Brain microvascular endothelial cell (primary cell): ENCODE data around the gene FXYD6.

ENCODE experiments used
- DNase-seq: peaks from one replicate; pipeline ENCODE4 v3.0.0-alpha.2; 2020
- H3K27ac ChIP-seq: fragments of 250-450 bp; sonication (Bioruptor Pico); 2 replicates; pipeline ENCODE4 v1.5.1; 2020; ENCODE audit warnings: mild to moderate bottlenecking, moderate library complexity
- H3K27me3 ChIP-seq: fragments of 250-450 bp; sonication (Bioruptor Pico); replicated peaks from 2 replicates; pipeline ENCODE4 v1.5.1; 2020; ENCODE audit warnings: mild to moderate bottlenecking
- H3K36me3 ChIP-seq: fragments of 250-450 bp; sonication (Bioruptor Pico); replicated peaks from 2 replicates; pipeline ENCODE4 v1.5.1; 2020; ENCODE audit warnings: mild to moderate bottlenecking
- H3K4me3 ChIP-seq: 2 replicates; pipeline ENCODE4 v1.5.1; 2011; ENCODE audit warnings: low read depth, mild to moderate bottlenecking, control low read depth, low read length, moderate library complexity
- in situ Hi-C: cut with HindIII; loops from 2 replicates; pipeline ENCODE4 v1.10.0; 2017; ENCODE audit warnings: low sequenced_read_pairs, low pct_ligation_motif_present
- TF ChIP-seq, protein P1 (sequence below): IDR thresholded peaks from 2 replicates; pipeline ENCODE4 v1.5.1; 2011; ENCODE audit warnings: low read depth, mild to moderate bottlenecking, moderate library complexity, low read length, control low read depth, inconsistent platforms; ENCODE audit errors: missing control alignments

The FXYD6 gene

DNA sequence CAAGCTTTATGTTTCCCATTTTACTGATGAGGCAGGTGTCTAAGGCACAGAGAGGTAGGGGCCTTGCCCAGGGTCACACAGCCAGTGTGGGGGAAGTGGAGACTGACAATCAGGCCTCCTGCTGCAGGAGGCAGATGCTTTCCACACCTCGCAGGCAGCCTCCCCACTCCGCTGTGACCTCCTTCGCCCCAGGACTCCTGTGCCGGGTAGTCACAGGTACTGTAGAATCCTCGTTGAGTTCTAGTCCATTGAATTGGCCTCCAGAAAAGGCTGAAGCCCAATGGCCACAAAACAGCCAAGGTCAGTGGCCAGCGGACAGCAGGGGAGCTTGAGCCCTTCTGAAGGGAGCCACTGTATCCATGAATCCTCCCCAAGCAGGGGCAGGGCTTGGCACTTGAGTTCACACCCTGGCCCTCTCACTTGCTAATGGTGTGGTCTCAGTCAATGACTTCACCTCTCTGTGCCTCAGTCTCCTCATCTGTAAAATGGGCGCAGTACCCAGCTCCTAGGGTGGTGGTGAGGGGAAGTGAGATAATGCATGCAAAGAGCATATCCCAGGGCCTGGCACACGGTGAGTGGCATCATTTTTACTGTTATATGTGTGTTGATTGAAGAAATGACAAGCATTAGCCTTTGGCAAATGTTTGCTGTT, 50.8 kb downstream of the FXYD6 start:
- TF ChIP-seq, protein P1, sequence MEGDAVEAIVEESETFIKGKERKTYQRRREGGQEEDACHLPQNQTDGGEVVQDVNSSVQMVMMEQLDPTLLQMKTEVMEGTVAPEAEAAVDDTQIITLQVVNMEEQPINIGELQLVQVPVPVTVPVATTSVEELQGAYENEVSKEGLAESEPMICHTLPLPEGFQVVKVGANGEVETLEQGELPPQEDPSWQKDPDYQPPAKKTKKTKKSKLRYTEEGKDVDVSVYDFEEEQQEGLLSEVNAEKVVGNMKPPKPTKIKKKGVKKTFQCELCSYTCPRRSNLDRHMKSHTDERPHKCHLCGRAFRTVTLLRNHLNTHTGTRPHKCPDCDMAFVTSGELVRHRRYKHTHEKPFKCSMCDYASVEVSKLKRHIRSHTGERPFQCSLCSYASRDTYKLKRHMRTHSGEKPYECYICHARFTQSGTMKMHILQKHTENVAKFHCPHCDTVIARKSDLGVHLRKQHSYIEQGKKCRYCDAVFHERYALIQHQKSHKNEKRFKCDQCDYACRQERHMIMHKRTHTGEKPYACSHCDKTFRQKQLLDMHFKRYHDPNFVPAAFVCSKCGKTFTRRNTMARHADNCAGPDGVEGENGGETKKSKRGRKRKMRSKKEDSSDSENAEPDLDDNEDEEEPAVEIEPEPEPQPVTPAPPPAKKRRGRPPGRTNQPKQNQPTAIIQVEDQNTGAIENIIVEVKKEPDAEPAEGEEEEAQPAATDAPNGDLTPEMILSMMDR = no peak
- in situ Hi-C loops = loop anchor here (25.0 kb wide), 1 partner anchor 112 kb away; the partner anchor contains the start of gene TMPRSS13
- H3K27ac ChIP-seq = no peak overlapping the region
- H3K27me3 ChIP-seq = no peaks in the 10 kb centered on the region
- H3K36me3 ChIP-seq = no peaks in the 10 kb centered on the region
- DNase-seq = no peak
- H3K4me3 ChIP-seq = no peak overlapping the region

DNA sequence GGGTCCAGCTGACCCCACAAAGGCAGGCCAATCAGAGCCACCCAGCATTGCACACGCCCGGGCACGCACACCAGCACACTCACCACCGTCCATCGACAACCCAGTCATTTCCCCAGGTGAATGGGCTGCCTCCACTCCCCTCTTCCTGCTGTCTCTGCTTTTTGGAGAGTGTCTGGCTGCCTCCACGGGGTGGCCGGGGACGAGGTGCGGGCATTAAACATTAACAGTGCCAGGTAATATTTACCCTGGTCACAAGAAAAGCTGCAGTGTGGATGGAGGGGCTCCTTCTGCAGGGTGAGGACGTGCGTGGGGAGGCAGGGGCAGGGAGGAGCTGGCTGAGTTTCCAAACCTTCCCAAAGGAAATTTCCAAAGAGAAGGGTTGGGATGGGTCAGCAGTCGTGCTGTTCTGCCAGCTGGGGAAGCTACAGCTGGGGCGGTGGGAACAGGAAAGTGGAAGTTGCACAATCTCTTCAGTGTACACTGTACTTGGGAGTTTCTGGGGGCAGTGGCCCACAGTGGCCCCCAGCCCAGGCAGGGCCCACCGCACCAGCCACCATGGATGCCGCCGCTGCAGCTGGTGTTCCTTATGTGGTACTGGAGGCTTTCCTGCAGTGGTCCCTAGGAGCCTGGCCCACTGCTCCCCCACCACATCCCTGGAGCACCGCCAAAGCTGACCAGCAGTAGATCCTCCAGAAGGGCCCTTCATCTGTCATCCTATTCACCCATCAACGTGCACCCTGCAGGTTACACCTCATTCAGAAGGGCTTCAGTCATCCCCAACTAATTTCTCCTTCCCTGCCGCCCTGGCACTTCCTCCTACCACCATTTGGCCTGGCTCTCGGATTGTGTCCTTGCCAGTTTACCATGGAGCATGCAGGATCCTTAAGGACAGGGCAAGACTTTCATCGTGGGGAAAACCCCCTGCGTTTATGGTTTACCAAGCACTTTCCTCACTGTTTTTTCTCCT, 51.6 kb downstream of the FXYD6 start, which contains the start of gene FXYD2:
Gene FXYD2, minus strand, starts transcription at position 174 of the 967 bp plus-strand sequence. Its CDS starts 66 bp downstream, at position 108.
- TF ChIP-seq, protein P1 = no peak
- no peak for DNase-seq
- in situ Hi-C loops = loop anchor here (25.0 kb wide), 2 partner anchors 112 to 388 kb away; partner anchors contain the start of gene TMPRSS13
- no peak within 1 kb of the TSS for H3K4me3 ChIP-seq
- no peaks in the 10 kb centered on the region for H3K27me3 ChIP-seq
- H3K27ac ChIP-seq = no peak within 1 kb of the TSS
- no peaks in the 10 kb centered on the region for H3K36me3 ChIP-seq

DNA sequence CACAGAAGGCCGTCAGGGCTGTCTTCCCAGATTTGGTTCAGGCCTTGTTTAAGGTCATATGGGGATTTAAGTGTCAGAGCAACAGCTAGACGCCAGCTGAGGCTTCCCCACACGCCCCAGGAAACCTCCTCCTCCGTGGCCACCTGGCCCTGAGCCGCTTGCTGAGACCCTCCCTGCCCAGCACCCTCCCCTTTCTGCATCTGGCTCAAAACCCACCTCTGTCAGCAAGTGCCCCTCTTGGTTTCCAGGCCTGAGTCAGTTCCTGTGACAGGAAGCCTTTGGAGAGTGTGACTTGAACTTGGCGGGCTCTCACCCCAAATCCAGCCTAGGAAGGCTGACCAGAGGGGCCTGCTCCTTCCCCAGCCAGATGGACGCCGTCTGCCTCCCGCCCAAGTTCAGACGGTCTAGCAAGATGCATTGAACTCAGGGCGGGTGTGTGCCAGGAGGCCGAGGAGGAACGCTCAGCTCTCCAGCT, 52.5 kb downstream of the FXYD6 start:
- in situ Hi-C loops = loop anchor here (25.0 kb wide), 1 partner anchor 387 kb away; no protein-coding TSS in a partner anchor
- H3K27me3 ChIP-seq = no peaks in the 10 kb centered on the region
- no peaks in the 10 kb centered on the region for H3K36me3 ChIP-seq
- no peak for DNase-seq
- H3K27ac ChIP-seq = no peak overlapping the region
- H3K4me3 ChIP-seq = no peak overlapping the region
- TF ChIP-seq, protein P1 = no peak

DNA sequence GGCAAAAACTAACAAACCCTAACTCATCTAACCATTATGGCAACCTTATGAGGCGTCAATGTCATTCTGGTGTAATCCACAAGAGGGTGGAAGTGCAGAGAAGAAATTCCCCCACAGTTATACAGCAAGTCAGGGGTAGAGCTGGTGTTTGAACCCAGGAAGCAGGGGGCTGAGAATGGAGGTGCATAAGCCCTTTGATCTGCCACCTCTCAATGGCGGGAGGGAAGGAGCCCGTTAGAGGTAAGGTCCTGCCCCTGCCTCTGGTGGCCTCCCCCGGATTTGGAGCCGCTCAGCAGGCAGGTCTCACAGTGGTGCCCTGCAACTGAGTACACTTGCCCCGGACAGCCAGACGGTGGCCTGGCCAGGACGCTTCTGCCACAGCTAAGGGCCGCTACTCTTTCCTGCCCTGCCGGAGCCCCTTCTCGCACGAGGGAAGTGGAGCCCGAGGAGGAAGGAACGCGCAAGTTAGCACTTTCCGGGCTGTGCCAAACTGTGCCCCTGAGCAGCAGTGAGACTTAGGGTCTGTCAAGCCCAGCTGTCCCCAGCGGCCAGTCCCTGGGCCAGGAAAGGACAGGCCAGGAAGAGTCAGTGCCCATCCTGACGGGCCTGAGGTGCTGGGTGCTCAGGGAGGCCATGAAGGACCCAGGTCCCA, 53.0 kb downstream of the FXYD6 start:
- TF ChIP-seq, protein P1 = peak; percentile 17
- no peak overlapping the region for H3K4me3 ChIP-seq
- H3K36me3 ChIP-seq = no peaks in the 10 kb centered on the region
- H3K27ac ChIP-seq = no peak overlapping the region
- in situ Hi-C loops = loop anchor here (25.0 kb wide), 1 partner anchor 386 kb away; no protein-coding TSS in a partner anchor
- DNase-seq = peak; percentile 27
- no peaks in the 10 kb centered on the region for H3K27me3 ChIP-seq
